ENCODE measurements around the gene SOX13. TPM values are rescaled to one million over a fixed set of nuclear protein-coding genes. Genes with fewer than 3 reads are reported as not detected.

The SOX13 gene
- total and polyA plus RNA-seq, 12 donors, result 7.3 to 18.6 (median 12.1) TPM

DNA sequence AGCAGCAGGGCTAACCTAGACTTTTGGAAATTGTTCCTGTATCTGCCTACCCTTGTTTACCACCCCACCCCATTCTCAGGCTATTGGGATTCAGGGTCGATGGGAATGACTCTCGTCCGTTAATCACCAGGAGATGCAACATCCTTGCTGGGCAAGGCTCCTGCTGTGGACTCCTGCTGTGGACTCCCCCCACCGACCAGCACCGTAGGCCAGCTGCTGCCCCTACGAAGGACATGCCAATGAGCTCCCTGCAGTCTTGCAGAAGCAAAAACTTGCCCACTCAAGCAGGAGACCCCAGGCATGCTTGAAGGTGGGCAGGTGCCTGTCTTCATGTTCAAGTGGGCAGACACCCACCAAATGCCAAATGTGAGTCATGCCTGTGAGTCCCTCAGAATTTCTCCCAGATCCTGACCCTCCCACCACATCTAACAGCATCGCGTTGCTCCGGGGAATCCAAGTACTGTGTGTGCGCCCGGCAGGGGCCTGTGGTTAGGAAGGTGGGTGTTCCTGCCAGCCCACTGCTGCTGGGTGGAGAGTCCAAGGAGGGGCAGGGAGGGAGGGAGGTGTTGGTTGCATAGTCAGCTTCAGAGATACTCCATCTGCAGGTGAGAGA is 41.7 kb upstream of the SOX13 start:
- H3K27ac ChIP-seq, result no peak overlapping the region
- DNase-seq (no peak), ATAC-seq (no peak)
- intact Hi-C loops (cut with DNase I), result no loop called here
- H3K9me3 ChIP-seq, result no peaks in the 10 kb centered on the region
- H3K4me3 ChIP-seq, result no peak overlapping the region
- H3K27me3 ChIP-seq, result peaks cover 0 to 17% (median 0%) of the 10 kb centered on the region in 7 donors
- no peaks in the 10 kb centered on the region for H3K4me1 ChIP-seq
- H3K36me3 ChIP-seq, result no peaks in the 10 kb centered on the region
- 70% methylated on average over 11 of the region's 11 CpGs for WGBS, 2 donors
- TF ChIP-seq, protein P1, sequence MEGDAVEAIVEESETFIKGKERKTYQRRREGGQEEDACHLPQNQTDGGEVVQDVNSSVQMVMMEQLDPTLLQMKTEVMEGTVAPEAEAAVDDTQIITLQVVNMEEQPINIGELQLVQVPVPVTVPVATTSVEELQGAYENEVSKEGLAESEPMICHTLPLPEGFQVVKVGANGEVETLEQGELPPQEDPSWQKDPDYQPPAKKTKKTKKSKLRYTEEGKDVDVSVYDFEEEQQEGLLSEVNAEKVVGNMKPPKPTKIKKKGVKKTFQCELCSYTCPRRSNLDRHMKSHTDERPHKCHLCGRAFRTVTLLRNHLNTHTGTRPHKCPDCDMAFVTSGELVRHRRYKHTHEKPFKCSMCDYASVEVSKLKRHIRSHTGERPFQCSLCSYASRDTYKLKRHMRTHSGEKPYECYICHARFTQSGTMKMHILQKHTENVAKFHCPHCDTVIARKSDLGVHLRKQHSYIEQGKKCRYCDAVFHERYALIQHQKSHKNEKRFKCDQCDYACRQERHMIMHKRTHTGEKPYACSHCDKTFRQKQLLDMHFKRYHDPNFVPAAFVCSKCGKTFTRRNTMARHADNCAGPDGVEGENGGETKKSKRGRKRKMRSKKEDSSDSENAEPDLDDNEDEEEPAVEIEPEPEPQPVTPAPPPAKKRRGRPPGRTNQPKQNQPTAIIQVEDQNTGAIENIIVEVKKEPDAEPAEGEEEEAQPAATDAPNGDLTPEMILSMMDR (IDR thresholded peaks at IDR 0.05), result no peak

DNA sequence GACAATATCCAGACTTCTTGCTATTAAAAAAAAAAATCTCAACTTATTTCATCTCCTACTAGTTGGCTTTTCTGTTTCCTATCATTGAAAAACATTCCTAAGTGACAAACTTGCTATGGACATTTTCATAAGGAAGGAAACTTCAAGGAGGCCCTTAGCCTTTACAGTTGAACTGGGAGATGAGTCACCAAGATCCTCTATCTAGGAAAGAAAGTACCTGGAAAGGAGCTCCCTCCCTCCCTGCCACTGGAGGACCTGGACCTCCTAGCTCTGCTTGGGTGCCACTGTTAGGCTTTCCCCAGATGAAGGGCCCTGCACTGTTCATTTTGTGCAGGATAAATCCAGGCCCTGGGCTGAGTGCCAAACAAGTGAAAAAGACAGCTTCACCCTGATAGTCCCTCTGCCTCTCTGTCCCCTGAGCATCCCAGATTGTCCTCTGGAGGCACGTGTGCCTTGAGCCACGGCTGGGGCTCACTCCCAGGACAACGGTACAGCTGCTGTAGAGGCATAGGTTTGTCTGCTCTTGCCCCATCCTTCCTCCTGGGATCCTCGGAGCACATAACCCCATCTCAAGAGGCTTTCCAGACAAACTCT is 40.2 kb upstream of the SOX13 start:
- H3K4me3 ChIP-seq, result no peak overlapping the region
- TF ChIP-seq, protein P1 (IDR thresholded peaks at IDR 0.05), result no peak
- no peaks in the 10 kb centered on the region for H3K36me3 ChIP-seq
- peaks cover 0 to 13% (median 0%) of the 10 kb centered on the region in 7 donors for H3K27me3 ChIP-seq
- H3K27ac ChIP-seq, result no peak overlapping the region
- H3K9me3 ChIP-seq, result no peaks in the 10 kb centered on the region
- no peaks in the 10 kb centered on the region for H3K4me1 ChIP-seq
- WGBS, 2 donors, result 43 to 51% methylated on average over 4 of the region's 4 CpGs
- DNase-seq, result no peak
- intact Hi-C loops (cut with DNase I), result no loop called here
- ATAC-seq, result peak in 2 of 8 donors; percentile 12 to 45

DNA sequence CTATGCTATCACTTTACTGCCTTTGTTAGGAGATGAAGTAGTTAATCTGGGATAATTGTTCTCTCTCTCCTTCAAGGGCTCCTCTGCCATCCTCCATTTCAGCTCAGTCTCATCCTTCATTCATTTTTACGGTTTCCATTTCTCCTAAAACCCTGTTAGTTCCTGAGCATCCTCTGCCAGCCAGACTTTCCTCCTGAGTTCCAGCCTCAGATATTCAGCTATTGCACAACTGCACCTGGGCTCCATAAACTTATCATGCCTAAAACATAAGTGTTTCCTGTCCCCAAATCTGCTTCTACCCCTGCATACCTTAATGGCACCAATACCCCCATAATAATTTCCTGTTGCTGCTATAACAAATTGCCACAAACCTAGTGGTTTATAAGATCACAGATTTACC is 39.6 kb upstream of the SOX13 start:
- no peaks in the 10 kb centered on the region for H3K9me3 ChIP-seq
- H3K4me3 ChIP-seq, result no peak overlapping the region
- H3K27me3 ChIP-seq, result peaks cover 0 to 13% (median 0%) of the 10 kb centered on the region in 7 donors
- WGBS, 2 donors, result 79 to 80% methylated on average over 1 of the region's 1 CpG
- no peaks in the 10 kb centered on the region for H3K4me1 ChIP-seq
- TF ChIP-seq, protein P1 (IDR thresholded peaks at IDR 0.05), result no peak
- intact Hi-C loops (cut with DNase I), result no loop called here
- no peak overlapping the region for H3K27ac ChIP-seq
- no peak for ATAC-seq
- H3K36me3 ChIP-seq, result no peaks in the 10 kb centered on the region
- no peak for DNase-seq

DNA sequence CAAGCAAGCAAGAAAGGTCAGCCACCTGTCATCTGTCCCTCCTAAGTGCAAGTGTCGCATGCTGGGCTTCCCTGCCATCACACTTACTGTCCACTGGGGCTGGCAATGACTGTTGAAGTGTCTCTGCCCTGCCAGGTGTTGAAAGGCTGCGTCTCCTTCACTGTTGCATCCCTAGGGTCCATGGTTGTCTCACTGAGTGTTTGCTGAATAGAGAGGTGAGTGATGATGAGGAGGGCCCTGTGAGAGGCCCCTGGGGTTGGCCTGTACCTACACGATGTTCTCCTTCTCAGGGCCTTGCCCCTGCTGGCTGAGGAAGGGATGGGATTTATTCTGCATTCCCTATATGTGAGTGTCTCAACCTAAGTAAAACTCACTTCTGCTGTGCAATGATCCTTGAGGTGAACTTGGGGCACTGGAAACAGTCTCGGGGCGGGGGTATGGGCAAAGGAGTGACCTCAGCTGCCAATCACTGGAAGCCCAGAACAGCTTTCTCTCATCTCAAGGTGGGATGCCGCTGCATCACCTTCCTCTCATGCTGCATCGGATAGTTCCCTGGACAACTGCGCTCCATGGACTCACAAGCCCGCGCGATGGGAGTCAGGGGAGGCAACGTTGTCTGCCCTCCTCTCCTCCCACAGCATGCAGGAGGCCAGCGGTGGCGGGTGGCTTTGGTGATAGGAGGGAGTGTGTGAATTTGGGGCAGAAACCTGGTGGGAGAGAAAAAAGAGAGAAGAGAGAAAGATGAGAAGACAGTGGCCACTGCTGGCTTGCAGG is 35.8 kb upstream of the SOX13 start:
- intact Hi-C loops (cut with DNase I), result no loop called here
- no peaks in the 10 kb centered on the region for H3K9me3 ChIP-seq
- DNase-seq (no peak), ATAC-seq (no peak)
- H3K27ac ChIP-seq, result no peak overlapping the region
- no peak overlapping the region for H3K4me3 ChIP-seq
- WGBS, 2 donors, result 61 to 67% methylated on average over 14 of the region's 14 CpGs
- H3K36me3 ChIP-seq, result no peaks in the 10 kb centered on the region
- TF ChIP-seq, protein P1 (IDR thresholded peaks at IDR 0.05), result no peak
- peaks cover 0 to 6% (median 0%) of the 10 kb centered on the region in 7 donors for H3K27me3 ChIP-seq
- peaks cover 2 to 18% (median 14%) of the 10 kb centered on the region in 9 donors for H3K4me1 ChIP-seq
